Sciatic nerve (tissue), 1 donor: ENCODE data around the gene LRRC8C. TPM values are rescaled to one million over a fixed set of nuclear protein-coding genes. Genes with fewer than 3 reads are reported as not detected.

ENCODE experiments used
- total RNA-seq: library from RNA; stranded (reverse); fragmentation: NEBNext Ultra II Directional; extraction: Animal tissue kit (Norgen Biotek cat#: 25700); gene quantifications from one replicate; pipeline ENCODE4 v1.2.1, GENCODE V29; 2021
- donor health status: DM: no; HTN: no; CAD: no.

The LRRC8C gene
- total RNA-seq, 1 donor from 2014 or later, result 19.6 TPM

Other genes with a start within 250 kb of the LRRC8C start
- 21.9 TPM for gene LRRC8B, start 108.3 kb upstream of the LRRC8C start, total RNA-seq
- gene LRRC8D, start 187.9 kb downstream of the LRRC8C start, total RNA-seq, result 24.2 TPM